Gastroesophageal sphincter (tissue), 4 donors: ENCODE data around the gene TCF4. TPM values are rescaled to one million over a fixed set of nuclear protein-coding genes. Genes with fewer than 3 reads are reported as not detected.

Source experiments
- ATAC-seq: fragments of 150-250 bp; one replicate; pipeline ENCODE4 v1.9.1; 2016; ENCODE audit warnings: mild to moderate bottlenecking, moderate library complexity
- H3K27ac ChIP-seq, 4 donors: fragments of 200-600 bp; sonication (generic) in 3 of 4; 1 replicate in 3 of 4; 2 replicates in 1 of 4; pipeline ENCODE4 v1.5.1; 2016 to 2019
- H3K27me3 ChIP-seq: fragments of 200-600 bp; sonication (generic); one replicate; pipeline ENCODE4 v1.5.1; 2019
- H3K36me3 ChIP-seq, 2 donors: fragments of 200-600 bp; sonication (generic); one replicate each; pipeline ENCODE4 v1.5.1; 2019; ENCODE audit warnings: control low read depth in 1 of 2
- H3K4me1 ChIP-seq, 3 donors: fragments of 200-600 bp; sonication (generic); 1 replicate in 2 of 3; 2 replicates in 1 of 3; pipeline ENCODE4 v1.5.1; 2016 to 2019; ENCODE audit warnings: control low read depth in 2 of 3
- H3K4me3 ChIP-seq, 2 donors: fragments of 200-600 bp; sonication (generic); one replicate each; pipeline ENCODE4 v1.5.1; 2019; ENCODE audit warnings: mild to moderate bottlenecking in 1 of 2, moderate library complexity in 1 of 2
- H3K9me3 ChIP-seq, 3 donors: fragments of 200-600 bp; sonication (generic); one replicate each; pipeline ENCODE4 v1.5.1; 2017 to 2019; ENCODE audit warnings: control low read depth in 2 of 3
- CTCF ChIP-seq, 4 experiments: fragments of 200-600 bp in 2 of 4; fragments of 450-650 bp in 2 of 4; sonication (generic) in 1 of 4; IDR thresholded peaks; one replicate each; pipeline ENCODE4 v1.5.1; 2017 to 2019; ENCODE audit warnings: antibody characterized with exemption in 4 of 4, mild to moderate bottlenecking in 2 of 4, moderate library complexity in 2 of 4
- EP300 ChIP-seq: sonication (generic); formaldehyde crosslinking; IDR thresholded peaks from one replicate; pipeline ENCODE4 v1.6.1; 2017; ENCODE audit warnings: antibody characterized with exemption, mild to moderate bottlenecking
- POLR2A ChIP-seq, 2 donors: fragments of 450-650 bp; IDR thresholded peaks; one replicate each; pipeline ENCODE4 v1.6.1; 2017; ENCODE audit warnings: antibody characterized with exemption in 2 of 2, mild to moderate bottlenecking in 2 of 2, moderate library complexity in 1 of 2
- POLR2AphosphoS5 ChIP-seq: sonication (generic); formaldehyde crosslinking; IDR thresholded peaks from one replicate; pipeline ENCODE4 v1.6.1; 2017; ENCODE audit warnings: antibody characterized with exemption
- WGBS, 2 donors: methylation state at CpG; one replicate each; pipeline ENCODE4 v1.1.5; 2018; ENCODE audit warnings: low coverage in 1 of 2; 5-methylcytosine and 5-hydroxymethylcytosine counted together
- total RNA-seq, 4 donors: library from RNA; depleted of rRNA; stranded (reverse); fragments of >200 nt; gene quantifications; one replicate each; pipeline ENCODE4 v1.1.0, GENCODE V29; 2016

The TCF4 gene
- total RNA-seq, 4 donors from 2014 or later, result 64.1 to 87.6 (median 76.2) TPM

GRCh38 chr18:55336438-55337100 lies 251.4 kb downstream of the TCF4 start:
- H3K27ac ChIP-seq, result no peak overlapping the region
- H3K36me3 ChIP-seq, result no peaks in the 10 kb centered on the region
- no peak for TF ChIP-seq EP300
- TF ChIP-seq CTCF (IDR thresholded peaks at IDR 0.05), result no peak
- TF ChIP-seq POLR2A (IDR thresholded peaks at IDR 0.05), result no peak
- TF ChIP-seq POLR2AphosphoS5, result no peak
- no peaks in the 10 kb centered on the region for H3K27me3 ChIP-seq
- peaks cover 0 to 26% (median 0%) of the 10 kb centered on the region in 3 donors for H3K4me1 ChIP-seq
- no peak overlapping the region for H3K4me3 ChIP-seq
- 90 to 94% methylated on average over 3 of the region's 3 CpGs for WGBS, 2 donors
- ATAC-seq, result no peak
- no peaks in the 10 kb centered on the region for H3K9me3 ChIP-seq

DNA sequence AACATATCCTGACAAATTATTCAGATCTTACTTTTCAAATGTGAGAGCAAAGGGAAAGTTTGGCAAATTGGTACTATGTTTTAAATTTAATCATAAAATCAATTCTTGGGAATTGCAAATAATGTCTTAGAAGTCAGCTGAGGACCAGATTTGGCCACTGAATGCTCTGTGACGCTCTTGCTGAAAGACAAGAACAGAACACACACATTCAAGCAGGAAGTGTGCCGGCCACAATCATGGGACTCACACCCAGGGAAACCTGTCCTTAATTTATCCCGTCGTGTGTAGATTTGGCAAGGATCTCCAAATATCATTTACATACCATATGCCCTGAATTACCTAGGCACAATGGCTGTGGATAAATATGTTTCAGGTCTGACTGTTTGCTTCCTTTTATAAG lies 253.1 kb downstream of the TCF4 start:
- Histone ChIP-seq H3K27me3 (no peaks in the 10 kb centered on the region), H3K9me3 (no peaks in the 10 kb centered on the region), H3K36me3 (no peaks in the 10 kb centered on the region), H3K4me1 (peaks cover 0 to 23% (median 0%) of the 10 kb centered on the region in 3 donors), H3K4me3 (no peak overlapping the region), H3K27ac (no peak overlapping the region)
- ATAC-seq, result no peak
- TF ChIP-seq CTCF (IDR thresholded peaks at IDR 0.05) (no peak), EP300 (no peak), POLR2AphosphoS5 (no peak), POLR2A (IDR thresholded peaks at IDR 0.05) (no peak)
- 64 to 100% methylated on average over 1 to 4 of the region's 4 CpGs for WGBS, 2 donors

- Histone ChIP-seq H3K4me1 (no peaks in the 10 kb centered on the region), H3K4me3 (no peak overlapping the region), H3K36me3 (no peaks in the 10 kb centered on the region), H3K27me3 (no peaks in the 10 kb centered on the region), H3K27ac (no peak overlapping the region), H3K9me3 (no peaks in the 10 kb centered on the region)
- WGBS, 2 donors, result 48 to 55% methylated on average over 2 of the region's 2 CpGs
- TF ChIP-seq CTCF (IDR thresholded peaks at IDR 0.05) (no peak), POLR2A (IDR thresholded peaks at IDR 0.05) (no peak), POLR2AphosphoS5 (no peak), EP300 (no peak)
- no peak for ATAC-seq
Observed at GRCh38 chr18:55331301-55331700, 256.7 kb downstream of the TCF4 start.

DNA sequence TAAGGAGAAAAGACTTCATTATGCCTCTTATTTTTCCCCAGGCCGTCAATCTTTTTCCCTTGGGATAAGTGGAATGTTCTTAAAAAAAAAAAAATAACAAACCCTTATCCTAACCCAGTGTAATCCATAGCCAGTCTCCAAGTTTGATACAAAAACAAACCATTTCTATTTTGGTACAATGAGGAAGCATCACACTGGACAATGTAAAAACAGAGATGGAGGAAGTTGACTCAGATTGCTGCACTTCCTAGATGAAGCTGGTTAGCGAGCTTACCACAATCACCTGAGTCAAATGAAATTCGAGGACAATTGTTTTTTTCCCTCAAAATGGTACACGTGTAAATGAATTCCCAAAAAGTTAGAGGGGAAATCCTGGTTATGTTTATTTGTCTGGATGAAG lies 259.7 kb downstream of the TCF4 start:
- H3K36me3 ChIP-seq, result no peaks in the 10 kb centered on the region
- ATAC-seq, result peak; percentile 78
- 56 to 68% methylated on average over 4 of the region's 4 CpGs for WGBS, 2 donors
- no peaks in the 10 kb centered on the region for H3K27me3 ChIP-seq
- H3K4me3 ChIP-seq, result no peak overlapping the region
- H3K4me1 ChIP-seq, result peaks cover 0 to 9% (median 0%) of the 10 kb centered on the region in 3 donors
- H3K9me3 ChIP-seq, result no peaks in the 10 kb centered on the region
- TF ChIP-seq POLR2AphosphoS5 (peak; percentile 31), EP300 (no peak)
- H3K27ac ChIP-seq, result peak overlapping the region; percentile 24 to 52 (median 38)

DNA sequence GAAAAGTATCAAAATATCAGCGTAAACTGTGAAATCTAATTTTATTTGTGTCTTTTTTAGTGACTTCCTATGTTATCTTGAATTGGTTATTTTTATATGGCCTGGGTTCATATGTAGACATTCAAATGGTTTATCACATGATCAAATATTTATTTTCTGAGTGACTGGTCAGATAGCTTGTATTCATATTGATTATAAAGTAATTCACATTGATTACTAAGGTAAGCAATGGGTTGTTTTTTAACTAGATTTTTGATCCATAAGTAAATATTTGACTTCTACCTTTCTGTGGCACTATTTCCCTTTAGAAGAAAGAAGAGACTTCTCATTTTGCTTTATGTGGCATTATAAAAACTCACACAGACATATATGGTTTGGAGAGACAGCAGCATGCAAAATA lies 260.5 kb downstream of the TCF4 start:
- no peak for ATAC-seq
- TF ChIP-seq POLR2A (IDR thresholded peaks at IDR 0.05), result no peak
- no peak for TF ChIP-seq POLR2AphosphoS5
- no peak for TF ChIP-seq CTCF (IDR thresholded peaks at IDR 0.05)
- no peak for TF ChIP-seq EP300
- Histone ChIP-seq H3K4me1 (peaks cover 0 to 17% (median 0%) of the 10 kb centered on the region in 3 donors), H3K27me3 (no peaks in the 10 kb centered on the region), H3K36me3 (no peaks in the 10 kb centered on the region), H3K9me3 (no peaks in the 10 kb centered on the region), H3K4me3 (no peak overlapping the region), H3K27ac (peak overlapping the region in 2 of 4 donors; percentile 24 to 43)
- 92 to 100% methylated on average over 1 of the region's 1 CpG for WGBS, 2 donors
